HEK293 (cell line): ENCODE measurements around the gene PLEKHA5.
A peak's percentile ranks its signal among the peaks of the same experiment; 100 is the strongest.
"Not testable (repeated sequence)": the region's sequence is repeated elsewhere in the genome, so short reads cannot be mapped to it uniquely, and the experiment has no call there.

Source experiments
- CTCF ChIA-PET: fragments of 350-600 bp; formaldehyde crosslinking; extraction: SDS; loops from one replicate; lab custom pipeline; 2021; ENCODE audit warnings: antibody characterized with exemption; lab: Yijun Ruan, JAX
- POLR2A ChIA-PET: fragments of 300-600 bp; formaldehyde crosslinking; extraction: SDS; loops from one replicate; lab custom pipeline; 2020; ENCODE audit warnings: antibody characterized with exemption, inconsistent platforms; lab: Yijun Ruan, JAX
- H3K27ac ChIP-seq: fragments of 200-500 bp; sonication (Bioruptor generic); 2 replicates; pipeline ENCODE4 v1.5.1; 2014; ENCODE audit warnings: low read depth, low read length, control low read depth, inconsistent platforms; ENCODE audit errors: extremely low read depth
- H3K36me3 ChIP-seq, 2 experiments: fragments of 200-500 bp in 1 of 2; sonication (Bioruptor generic) in 1 of 2; 1 replicate in 1 of 2; 2 replicates in 1 of 2; pipeline ENCODE4 v1.5.1; 2014 to 2017; ENCODE audit warnings: inconsistent platforms in 2 of 2, low read length in 2 of 2; ENCODE audit not compliant: control insufficient read depth in 2 of 2, insufficient read depth in 1 of 2
- H3K4me1 ChIP-seq: fragments of 200-500 bp; sonication (Bioruptor generic); 2 replicates; pipeline ENCODE4 v1.5.1; 2014; ENCODE audit warnings: mild to moderate bottlenecking, low read length, inconsistent platforms; ENCODE audit not compliant: control insufficient read depth, insufficient read depth
- H3K4me3 ChIP-seq: 2 replicates; pipeline ENCODE4 v1.5.1; 2011; ENCODE audit warnings: low read depth, mild to moderate bottlenecking, control low read depth, low read length, moderate library complexity
- H3K9me3 ChIP-seq: fragments of 200-500 bp; sonication (Bioruptor generic); 2 replicates; pipeline ENCODE4 v1.5.1; 2014; ENCODE audit warnings: low read depth, low read length, inconsistent platforms; ENCODE audit not compliant: control insufficient read depth, insufficient read depth
- ATF2 ChIP-seq: fragments of 450-650 bp; formaldehyde crosslinking; IDR thresholded peaks from 2 replicates; pipeline ENCODE4 v1.5.1; 2016; ENCODE audit warnings: missing biosample characterization, missing genetic modification characterization, low read depth
- HOXD13 ChIP-seq: sonication (generic); formaldehyde crosslinking; IDR thresholded peaks from 2 replicates; pipeline ENCODE4 v1.8.0; 2022; ENCODE audit warnings: missing genetic modification reagents, borderline replicate concordance
- KLF8 ChIP-seq: fragments of 450-650 bp; formaldehyde crosslinking; IDR thresholded peaks from 2 replicates; pipeline ENCODE4 v1.5.1; 2016; ENCODE audit warnings: missing biosample characterization, missing genetic modification characterization
- KLF9 ChIP-seq: fragments of 450-650 bp; formaldehyde crosslinking; IDR thresholded peaks from 2 replicates; pipeline ENCODE4 v1.5.1; 2016; ENCODE audit warnings: missing biosample characterization, missing genetic modification characterization, low read depth
- TRIM28 ChIP-seq: IDR thresholded peaks from 2 replicates; pipeline ENCODE4 v1.6.1; 2011; ENCODE audit warnings: low read length, control low read depth, borderline replicate concordance
- ZBTB49 ChIP-seq: fragments of 450-650 bp; formaldehyde crosslinking; IDR thresholded peaks from 2 replicates; pipeline ENCODE4 v1.5.1; 2016; ENCODE audit warnings: missing biosample characterization, missing genetic modification characterization, low read depth
- ZEB2 ChIP-seq: fragments of 450-650 bp; formaldehyde crosslinking; IDR thresholded peaks from 2 replicates; pipeline ENCODE4 v1.5.1; 2016; ENCODE audit warnings: missing biosample characterization, missing genetic modification characterization
- ZNF121 ChIP-seq: fragments of 450-650 bp; formaldehyde crosslinking; IDR thresholded peaks from 2 replicates; pipeline ENCODE4 v1.5.1; 2016; ENCODE audit warnings: missing biosample characterization, missing genetic modification characterization
- ZNF2 ChIP-seq: fragments of 450-650 bp; formaldehyde crosslinking; IDR thresholded peaks from 2 replicates; pipeline ENCODE4 v1.5.1; 2016; ENCODE audit warnings: missing biosample characterization, missing genetic modification characterization
- ZNF324 ChIP-seq: fragments of 450-650 bp; formaldehyde crosslinking; IDR thresholded peaks from 2 replicates; pipeline ENCODE4 v1.5.1; 2016; ENCODE audit warnings: missing biosample characterization, missing genetic modification characterization
- ZNF394 ChIP-seq: fragments of 450-650 bp; formaldehyde crosslinking; IDR thresholded peaks from 2 replicates; pipeline ENCODE4 v1.5.1; 2016; ENCODE audit warnings: missing biosample characterization, missing genetic modification characterization, mild to moderate bottlenecking, moderate library complexity, borderline replicate concordance
- ZNF488 ChIP-seq: fragments of 450-650 bp; formaldehyde crosslinking; IDR thresholded peaks from 2 replicates; pipeline ENCODE4 v1.5.1; 2016; ENCODE audit warnings: missing biosample characterization, missing genetic modification characterization
- ZNF513 ChIP-seq: fragments of 450-650 bp; IDR thresholded peaks from 2 replicates; pipeline ENCODE4 v1.5.1; 2018; ENCODE audit warnings: missing biosample characterization, missing genetic modification characterization
- ZNF530 ChIP-seq: fragments of 450-650 bp; formaldehyde crosslinking; IDR thresholded peaks from 2 replicates; pipeline ENCODE4 v1.5.1; 2016; ENCODE audit warnings: low read depth, missing biosample characterization, missing genetic modification characterization
- ZNF560 ChIP-seq: fragments of 450-650 bp; formaldehyde crosslinking; IDR thresholded peaks from 2 replicates; pipeline ENCODE4 v1.5.1; 2017; ENCODE audit warnings: missing biosample characterization, missing genetic modification characterization, borderline replicate concordance
- ZNF621 ChIP-seq: fragments of 450-650 bp; formaldehyde crosslinking; IDR thresholded peaks from 2 replicates; pipeline ENCODE4 v1.5.1; 2017; ENCODE audit warnings: missing biosample characterization, missing genetic modification characterization
- ZNF624 ChIP-seq: fragments of 450-650 bp; formaldehyde crosslinking; IDR thresholded peaks from 2 replicates; pipeline ENCODE4 v1.5.1; 2017; ENCODE audit warnings: missing biosample characterization, missing genetic modification characterization
- ZNF629 ChIP-seq: fragments of 450-650 bp; formaldehyde crosslinking; IDR thresholded peaks from 2 replicates; pipeline ENCODE4 v1.5.1; 2017; ENCODE audit warnings: missing biosample characterization, missing genetic modification characterization
- ZNF785 ChIP-seq: fragments of 450-650 bp; formaldehyde crosslinking; IDR thresholded peaks from 2 replicates; pipeline ENCODE4 v1.5.1; 2016; ENCODE audit warnings: missing biosample characterization, missing genetic modification characterization
- ZNF791 ChIP-seq: fragments of 450-650 bp; formaldehyde crosslinking; IDR thresholded peaks from 2 replicates; pipeline ENCODE4 v1.5.1; 2016; ENCODE audit warnings: missing biosample characterization, missing genetic modification characterization
- ZNF843 ChIP-seq: fragments of 450-650 bp; formaldehyde crosslinking; IDR thresholded peaks from 2 replicates; pipeline ENCODE4 v1.5.1; 2016; ENCODE audit warnings: missing biosample characterization, missing genetic modification characterization
- ZSCAN5A ChIP-seq: fragments of 450-650 bp; formaldehyde crosslinking; IDR thresholded peaks from 2 replicates; pipeline ENCODE4 v1.5.1; 2016; ENCODE audit warnings: missing biosample characterization, missing genetic modification characterization

Gene PLEKHA5

GRCh38 chr12:19302100-19302640 is 172.6 kb downstream of the PLEKHA5 start (continued):
- TF ChIP-seq ZNF488 (tag by site-specific recombination): no peak
- TF ChIP-seq ZNF629 (tag by site-specific recombination): no peak
- no peak for TF ChIP-seq ATF2 (tag by site-specific recombination)
- TF ChIP-seq ZNF843 (tag by site-specific recombination): no peak
- no peak for TF ChIP-seq ZNF785
- no peak for TF ChIP-seq TRIM28
- TF ChIP-seq ZNF324 (tag by site-specific recombination): no peak
- TF ChIP-seq KLF9: no peak

- Histone ChIP-seq H3K27ac (no peak overlapping the region), H3K4me3 (no peak overlapping the region), H3K9me3 (no peaks in the 10 kb centered on the region), H3K4me1 (no peaks in the 10 kb centered on the region), H3K36me3 (peaks cover 4 to 8% of the 10 kb centered on the region in 2 experiments; a peak in 2 of 3 replicates)
- CTCF ChIA-PET: interaction anchor here (1.3 kb wide), 1 partner anchor 15 kb away, joined by 4 read pairs; no protein-coding TSS in a partner anchor
- TF ChIP-seq ZBTB49 (tag by site-specific recombination) (no peak), ZNF560 (tag by site-specific recombination) (no peak), ZNF513 (tag by site-specific recombination) (no peak), ZEB2 (tag by site-specific recombination) (no peak), ZNF791 (tag by site-specific recombination) (no peak), ZNF121 (0 out of 2 replicates have a peak, but pooled peaks have one; percentile 23), ZNF530 (tag by site-specific recombination) (no peak), ZNF394 (tag by site-specific recombination) (no peak)
- POLR2A ChIA-PET: interaction anchor here (1.1 kb wide), 1 partner anchor 30 kb away, joined by 3 read pairs; no protein-coding TSS in a partner anchor
Measured at GRCh38 chr12:19303496-19303895, 174.0 kb downstream of the PLEKHA5 start.

- H3K4me3 ChIP-seq: no peak overlapping the region
- H3K27ac ChIP-seq: no peak overlapping the region
- TF ChIP-seq ZNF624 (tag by site-specific recombination) (no peak), ZNF621 (no peak), KLF8 (tag by site-specific recombination) (no peak), ZNF2 (no peak), HOXD13 (no peak), ZSCAN5A (tag by site-specific recombination) (no peak)
- H3K9me3 ChIP-seq: no peaks in the 10 kb centered on the region
- ChIA-PET POLR2A (interaction anchor here (1.1 kb wide), 1 partner anchor 31 kb away, joined by 3 read pairs; no protein-coding TSS in a partner anchor), CTCF (interaction anchor here (1.3 kb wide), 1 partner anchor 16 kb away, joined by 4 read pairs; no protein-coding TSS in a partner anchor)
- no peaks in the 10 kb centered on the region for H3K4me1 ChIP-seq
- peaks cover 4 to 8% of the 10 kb centered on the region in 2 experiments; a peak in 2 of 3 replicates for H3K36me3 ChIP-seq
Measured at GRCh38 chr12:19304149-19304750, 174.7 kb downstream of the PLEKHA5 start.

GRCh38 chr12:19305621-19306020 is 176.1 kb downstream of the PLEKHA5 start:
- POLR2A ChIA-PET: interaction anchor here (0.7 kb wide), 1 partner anchor 194 kb away, joined by 4 read pairs; no protein-coding TSS in a partner anchor
- H3K27ac ChIP-seq, CTCF ChIA-PET, H3K4me1 ChIP-seq, H3K9me3 ChIP-seq, H3K4me3 ChIP-seq, H3K36me3 ChIP-seq: not testable (repeated sequence)
